K562 (cell line): ENCODE measurements around the gene IPO5. TPM values are rescaled to one million over a fixed set of nuclear protein-coding genes. Genes with fewer than 3 reads are reported as not detected.

Experiments used
- ATAC-seq: fragments of 200-7000 bp; cut with Tn5 transposase; 3 replicates; pipeline ENCODE4 v1.9.1; 2020; ENCODE audit warnings: moderate library complexity
- BruUV-seq: library from RNA; stranded (reverse); fragments of 400-500 nt; replicated peaks from 2 replicates; lab custom pipeline; 2021; lab: Mats Ljungman, UMichigan
- CTCF ChIA-PET: fragments of 300-600 bp; formaldehyde crosslinking; extraction: SDS; loops from one replicate; lab custom pipeline; 2021; ENCODE audit warnings: low intra/inter-chr PET ratio; lab: Yijun Ruan, JAX
- POLR2A ChIA-PET: fragments of 300-600, 350-650 bp; sonication (Branson Sonifier 250); formaldehyde crosslinking; extraction: SDS; loops from one replicate; lab custom pipeline; 2021; ENCODE audit warnings: antibody characterized with exemption, inconsistent platforms; lab: Yijun Ruan, JAX
- DNase-seq, 4 experiments: peaks; one replicate each; pipeline versions ENCODE4 v3.0.0 to v3.0.0-alpha.2; 2011 to 2018; ENCODE audit warnings: low spot score in 3 of 4, mixed read lengths in 3 of 4; ENCODE audit errors: extremely low read depth in 1 of 4
- FAIRE-seq: peaks from 2 replicates; lab custom pipeline; 2011; peaks lifted over from hg19 to GRCh38; lab: Jason Lieb, UNC
- H2AFZ ChIP-seq: 2 replicates; pipeline ENCODE4 v1.6.0; 2011; ENCODE audit warnings: low read depth, low read length, control low read depth, inconsistent platforms
- H3K27ac ChIP-seq: fragments of 200-600 bp; 3 replicates; pipeline ENCODE4 v1.8.0; 2011; ENCODE audit warnings: low read depth, mild to moderate bottlenecking, control low read depth, inconsistent platforms, low read length, moderate library complexity, mixed read lengths; ENCODE audit errors: extremely low read depth
- H3K27me3 ChIP-seq, 2 experiments: fragments of 300-600 bp in 1 of 2; 2 replicates in 1 of 2; 3 replicates in 1 of 2; pipeline versions ENCODE4 v1.6.0 to v1.8.0; 2011; ENCODE audit warnings: inconsistent platforms in 2 of 2, low read length in 2 of 2, mild to moderate bottlenecking in 1 of 2, mixed read lengths in 1 of 2, moderate library complexity in 1 of 2; ENCODE audit not compliant: control insufficient read depth in 2 of 2, insufficient read depth in 2 of 2
- H3K36me3 ChIP-seq: fragments of 300-600 bp; 3 replicates; pipeline ENCODE4 v1.8.0; 2011; ENCODE audit warnings: mild to moderate bottlenecking, low read length, inconsistent platforms; ENCODE audit not compliant: control insufficient read depth, insufficient read depth
- H3K4me1 ChIP-seq, 2 experiments: fragments of 200-600 bp in 1 of 2; replicated peaks in 1 of 2; 2 replicates in 1 of 2; 3 replicates in 1 of 2; pipeline versions ENCODE4 v1.5.1 to v1.8.0; 2011; ENCODE audit warnings: inconsistent platforms in 2 of 2, low read length in 2 of 2, mild to moderate bottlenecking in 1 of 2, mixed read lengths in 1 of 2, moderate library complexity in 1 of 2; ENCODE audit not compliant: control insufficient read depth in 2 of 2, insufficient read depth in 2 of 2
- H3K4me2 ChIP-seq: 2 replicates; pipeline ENCODE4 v1.6.1; 2011; ENCODE audit warnings: low read length, control low read depth, inconsistent platforms, mixed read lengths; ENCODE audit not compliant: insufficient read depth
- H3K4me3 ChIP-seq: fragments of 200-600 bp; sonication (generic), shearing (Covaris generic); 2 replicates; pipeline ENCODE4 v1.5.1; 2016; ENCODE audit warnings: control low read depth, inconsistent platforms
- H3K79me2 ChIP-seq: fragments of 200-600 bp; 3 replicates; pipeline ENCODE4 v1.8.0; 2011; ENCODE audit warnings: low read length, inconsistent platforms; ENCODE audit not compliant: control insufficient read depth, insufficient read depth
- H3K9ac ChIP-seq, 2 experiments: 2 replicates each; pipeline versions ENCODE4 v1.6.0 to v1.6.1; 2011; ENCODE audit warnings: low read depth in 2 of 2, low read length in 2 of 2, control low read depth in 1 of 2, inconsistent platforms in 1 of 2, mild to moderate bottlenecking in 1 of 2, mixed read lengths in 1 of 2; ENCODE audit not compliant: insufficient read depth in 1 of 2
- H3K9me1 ChIP-seq: one replicate; pipeline ENCODE4 v1.6.0; 2011; ENCODE audit warnings: inconsistent platforms, mild to moderate bottlenecking, low read length, moderate library complexity; ENCODE audit not compliant: control insufficient read depth, insufficient read depth
- H3K9me3 ChIP-seq: replicated peaks from 2 replicates; pipeline ENCODE4 v1.5.1; 2011; ENCODE audit warnings: low read depth, low read length, inconsistent platforms; ENCODE audit not compliant: control insufficient read depth, insufficient read depth
- H4K20me1 ChIP-seq: replicated peaks from 2 replicates; pipeline ENCODE4 v1.6.1; 2011; ENCODE audit warnings: low read length, inconsistent platforms, mixed read lengths; ENCODE audit not compliant: control insufficient read depth, insufficient read depth
- ETV6 ChIP-seq, 3 experiments: fragments of 150-350 bp in 1 of 3; sonication (generic) in 1 of 3; formaldehyde crosslinking in 1 of 3; IDR thresholded peaks; 2 replicates each; pipeline versions ENCODE4 v1.6.1 to v1.8.0; 2014 to 2022; ENCODE audit warnings: borderline replicate concordance in 2 of 3, low read depth in 2 of 3, antibody characterized with exemption in 1 of 3, low read length in 1 of 3, mild to moderate bottlenecking in 1 of 3, missing genetic modification reagents in 1 of 3
- EWSR1 ChIP-seq: fragments of 450-650 bp; IDR thresholded peaks from 2 replicates; pipeline ENCODE4 v1.6.1; 2018; ENCODE audit warnings: borderline replicate concordance, mild to moderate bottlenecking, low read depth, moderate library complexity; ENCODE audit not compliant: partially characterized antibody
- FOXK1 ChIP-seq: sonication (generic); formaldehyde crosslinking; IDR thresholded peaks from 2 replicates; pipeline ENCODE4 v1.8.0; 2022; ENCODE audit warnings: missing genetic modification reagents, mild to moderate bottlenecking, borderline replicate concordance
- KDM5B ChIP-seq: fragments of 200-600 bp; sonication (generic); IDR thresholded peaks from 2 replicates; pipeline ENCODE4 v1.6.1; 2012; ENCODE audit warnings: low read depth, mild to moderate bottlenecking, moderate library complexity, low read length, control low read depth, inconsistent platforms; ENCODE audit not compliant: insufficient replicate concordance
- L3MBTL2 ChIP-seq: fragments of 450-650 bp; IDR thresholded peaks from 2 replicates; pipeline ENCODE4 v1.6.1; 2016; ENCODE audit warnings: mild to moderate bottlenecking, moderate library complexity
- NRF1 ChIP-seq, 2 experiments: fragments of 450-650 bp; IDR thresholded peaks in 1 of 2; conservative IDR thresholded peaks in 1 of 2; 2 replicates each; pipeline ENCODE4 v1.6.1; 2014; ENCODE audit warnings: mild to moderate bottlenecking in 2 of 2
- RBM22 ChIP-seq: fragments of 200-400 bp; formaldehyde crosslinking; IDR thresholded peaks from 2 replicates; pipeline ENCODE4 v1.6.1; 2018; ENCODE audit warnings: low read length, low read depth; ENCODE audit not compliant: poor library complexity, severe bottlenecking
- TFAM ChIP-seq: fragments of 250-450 bp; sonication (Bioruptor Pico); conservative IDR thresholded peaks from 2 replicates; pipeline ENCODE4 v1.5.0; 2021; ENCODE audit warnings: mild to moderate bottlenecking, moderate library complexity
- ZNF384 ChIP-seq: IDR thresholded peaks from 2 replicates; pipeline ENCODE4 v1.6.1; 2012; ENCODE audit warnings: low read depth, low read length, improper control_type of control experiment
- WGBS: fragments of 100-300 bp; shearing (Covaris generic); methylation state at CpG from one replicate; pipeline ENCODE4 v1.1.6; 2016; ENCODE audit warnings: low coverage, mixed read lengths; ENCODE audit not compliant: insufficient coverage; ENCODE audit errors: missing lambda C conversion rate; 5-methylcytosine and 5-hydroxymethylcytosine counted together
- in situ Hi-C: fragments of 300-500 bp; cut with MboI; formaldehyde crosslinking; loops from 4 replicates; pipeline ENCODE4 v1.15.0; 2018; ENCODE audit warnings: inconsistent platforms, mixed read lengths
- intact Hi-C: fragments of 100-400 bp; cut with micrococcal nuclease; formaldehyde crosslinking; loops from 2 replicates; pipeline ENCODE4 v1.14.2; 2022
- polyA plus RNA-seq, 8 experiments: library from polyadenylated mRNA; depleted of rRNA in 4 of 8; stranded (reverse) in 5 of 8; unstranded in 3 of 8; fragments of >200 nt; fragmentation: Nextera tagmentation in 2 of 8; fragmentation: Illumina TruSeq in 1 of 8; extraction: Ambion mirVana in 2 of 8; extraction: Trizol in 1 of 8; gene quantifications; 2 replicates each; pipeline versions ENCODE4 v1.2.1 to v1.2.3, GENCODE V29; 2011 to 2014; ENCODE audit warnings: inconsistent platforms in 1 of 8, missing spikeins in 1 of 8
- total RNA-seq, 7 experiments: library from RNA; depleted of rRNA in 6 of 7; stranded (reverse); fragments of >200 nt in 6 of 7; fragmentation: Illumina TruSeq in 2 of 7; extraction: Trizol in 2 of 7; gene quantifications; 2 replicates each; pipeline versions ENCODE4 v1.2.1 to v1.2.3, GENCODE V29; 2011 to 2021; ENCODE audit warnings: low replicate concordance in 1 of 7
- TF ChIP-seq, protein P1 (sequence below): fragments of 150-350 bp; conservative IDR thresholded peaks from 2 replicates; pipeline ENCODE4 v1.6.1; 2014; ENCODE audit warnings: low read length
- TF ChIP-seq, protein P2 (sequence below): fragments of 450-650 bp; IDR thresholded peaks from 2 replicates; pipeline ENCODE4 v1.6.1; 2016; ENCODE audit warnings: low read depth

Gene IPO5
- total and polyA plus RNA-seq, 9 of the 15 experiments (the other 6 are each of a cell fraction or from before 2014, with no cell fraction given) = 45.8 to 206 (median 134) TPM

DNA sequence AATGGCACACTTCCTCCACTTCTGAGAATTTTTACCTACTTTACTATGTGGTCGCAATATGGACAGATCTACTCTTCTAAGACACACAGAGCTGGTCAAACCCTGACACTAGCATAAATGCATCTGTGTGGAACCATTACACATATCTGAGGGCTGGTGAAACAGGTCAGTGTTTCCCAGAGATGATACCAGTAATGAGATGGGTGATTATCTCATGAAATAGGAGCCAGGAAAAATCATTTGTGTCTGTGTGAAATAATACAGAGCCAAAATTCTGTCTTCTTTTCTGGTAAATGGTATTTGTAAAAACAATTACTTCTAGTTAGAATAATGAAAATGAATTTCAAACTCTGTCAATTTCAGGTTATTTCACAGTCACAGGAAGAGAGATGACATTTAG is 117.8 kb downstream of the IPO5 start:
- 0% methylated on average over 1 of the region's 1 CpG for WGBS
- intact Hi-C loops = no loop called here
- TF ChIP-seq NRF1 (conservative IDR thresholded peaks at IDR 0.05 in 1 of 2, IDR thresholded peaks at IDR 0.05 in 1 of 2) = no peak
- TF ChIP-seq KDM5B = no peak
- TF ChIP-seq RBM22 = no peak
- no peak for TF ChIP-seq TFAM
- TF ChIP-seq ZNF384 = no peak
- TF ChIP-seq, protein P1, sequence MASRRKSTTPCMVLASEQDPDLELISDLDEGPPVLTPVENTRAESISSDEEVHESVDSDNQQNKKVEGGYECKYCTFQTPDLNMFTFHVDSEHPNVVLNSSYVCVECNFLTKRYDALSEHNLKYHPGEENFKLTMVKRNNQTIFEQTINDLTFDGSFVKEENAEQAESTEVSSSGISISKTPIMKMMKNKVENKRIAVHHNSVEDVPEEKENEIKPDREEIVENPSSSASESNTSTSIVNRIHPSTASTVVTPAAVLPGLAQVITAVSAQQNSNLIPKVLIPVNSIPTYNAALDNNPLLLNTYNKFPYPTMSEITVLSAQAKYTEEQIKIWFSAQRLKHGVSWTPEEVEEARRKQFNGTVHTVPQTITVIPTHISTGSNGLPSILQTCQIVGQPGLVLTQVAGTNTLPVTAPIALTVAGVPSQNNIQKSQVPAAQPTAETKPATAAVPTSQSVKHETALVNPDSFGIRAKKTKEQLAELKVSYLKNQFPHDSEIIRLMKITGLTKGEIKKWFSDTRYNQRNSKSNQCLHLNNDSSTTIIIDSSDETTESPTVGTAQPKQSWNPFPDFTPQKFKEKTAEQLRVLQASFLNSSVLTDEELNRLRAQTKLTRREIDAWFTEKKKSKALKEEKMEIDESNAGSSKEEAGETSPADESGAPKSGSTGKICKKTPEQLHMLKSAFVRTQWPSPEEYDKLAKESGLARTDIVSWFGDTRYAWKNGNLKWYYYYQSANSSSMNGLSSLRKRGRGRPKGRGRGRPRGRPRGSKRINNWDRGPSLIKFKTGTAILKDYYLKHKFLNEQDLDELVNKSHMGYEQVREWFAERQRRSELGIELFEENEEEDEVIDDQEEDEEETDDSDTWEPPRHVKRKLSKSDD = no peak
- TF ChIP-seq EWSR1 = no peak
- TF ChIP-seq, protein P2, sequence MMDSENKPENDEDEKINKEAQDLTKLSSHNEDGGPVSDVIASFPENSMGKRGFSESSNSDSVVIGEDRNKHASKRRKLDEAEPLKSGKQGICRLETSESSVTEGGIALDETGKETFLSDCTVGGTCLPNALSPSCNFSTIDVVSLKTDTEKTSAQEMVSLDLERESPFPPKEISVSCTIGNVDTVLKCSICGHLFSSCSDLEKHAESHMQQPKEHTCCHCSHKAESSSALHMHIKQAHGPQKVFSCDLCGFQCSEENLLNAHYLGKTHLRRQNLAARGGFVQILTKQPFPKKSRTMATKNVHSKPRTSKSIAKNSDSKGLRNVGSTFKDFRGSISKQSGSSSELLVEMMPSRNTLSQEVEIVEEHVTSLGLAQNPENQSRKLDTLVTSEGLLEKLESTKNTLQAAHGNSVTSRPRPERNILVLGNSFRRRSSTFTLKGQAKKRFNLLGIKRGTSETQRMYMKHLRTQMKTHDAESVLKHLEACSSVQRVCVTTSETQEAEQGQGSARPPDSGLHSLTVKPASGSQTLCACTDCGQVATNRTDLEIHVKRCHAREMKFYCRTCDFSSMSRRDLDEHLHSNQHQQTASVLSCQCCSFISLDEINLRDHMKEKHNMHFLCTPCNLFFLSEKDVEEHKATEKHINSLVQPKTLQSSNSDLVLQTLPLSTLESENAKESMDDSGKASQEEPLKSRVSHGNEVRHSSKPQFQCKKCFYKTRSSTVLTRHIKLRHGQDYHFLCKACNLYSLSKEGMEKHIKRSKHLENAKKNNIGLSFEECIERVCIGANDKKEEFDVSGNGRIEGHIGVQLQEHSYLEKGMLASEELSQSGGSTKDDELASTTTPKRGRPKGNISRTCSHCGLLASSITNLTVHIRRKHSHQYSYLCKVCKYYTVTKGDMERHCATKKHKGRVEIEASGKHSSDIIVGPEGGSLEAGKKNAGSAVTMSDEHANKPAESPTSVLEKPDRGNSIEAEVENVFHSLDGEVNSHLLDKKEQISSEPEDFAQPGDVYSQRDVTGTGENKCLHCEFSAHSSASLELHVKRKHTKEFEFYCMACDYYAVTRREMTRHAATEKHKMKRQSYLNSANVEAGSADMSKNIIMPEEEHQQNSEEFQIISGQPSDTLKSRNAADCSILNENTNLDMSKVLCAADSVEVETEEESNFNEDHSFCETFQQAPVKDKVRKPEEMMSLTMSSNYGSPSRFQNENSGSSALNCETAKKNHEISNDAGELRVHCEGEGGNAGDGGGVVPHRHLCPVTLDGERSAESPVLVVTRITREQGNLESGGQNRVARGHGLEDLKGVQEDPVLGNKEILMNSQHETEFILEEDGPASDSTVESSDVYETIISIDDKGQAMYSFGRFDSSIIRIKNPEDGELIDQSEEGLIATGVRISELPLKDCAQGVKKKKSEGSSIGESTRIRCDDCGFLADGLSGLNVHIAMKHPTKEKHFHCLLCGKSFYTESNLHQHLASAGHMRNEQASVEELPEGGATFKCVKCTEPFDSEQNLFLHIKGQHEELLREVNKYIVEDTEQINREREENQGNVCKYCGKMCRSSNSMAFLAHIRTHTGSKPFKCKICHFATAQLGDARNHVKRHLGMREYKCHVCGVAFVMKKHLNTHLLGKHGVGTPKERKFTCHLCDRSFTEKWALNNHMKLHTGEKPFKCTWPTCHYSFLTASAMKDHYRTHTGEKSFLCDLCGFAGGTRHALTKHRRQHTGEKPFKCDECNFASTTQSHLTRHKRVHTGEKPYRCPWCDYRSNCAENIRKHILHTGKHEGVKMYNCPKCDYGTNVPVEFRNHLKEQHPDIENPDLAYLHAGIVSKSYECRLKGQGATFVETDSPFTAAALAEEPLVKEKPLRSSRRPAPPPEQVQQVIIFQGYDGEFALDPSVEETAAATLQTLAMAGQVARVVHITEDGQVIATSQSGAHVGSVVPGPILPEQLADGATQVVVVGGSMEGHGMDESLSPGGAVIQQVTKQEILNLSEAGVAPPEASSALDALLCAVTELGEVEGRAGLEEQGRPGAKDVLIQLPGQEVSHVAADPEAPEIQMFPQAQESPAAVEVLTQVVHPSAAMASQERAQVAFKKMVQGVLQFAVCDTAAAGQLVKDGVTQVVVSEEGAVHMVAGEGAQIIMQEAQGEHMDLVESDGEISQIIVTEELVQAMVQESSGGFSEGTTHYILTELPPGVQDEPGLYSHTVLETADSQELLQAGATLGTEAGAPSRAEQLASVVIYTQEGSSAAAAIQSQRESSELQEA = no peak
- TF ChIP-seq L3MBTL2 = no peak
- TF ChIP-seq ETV6 (IDR thresholded peaks at IDR 0.05; ENCODE audit: borderline replicate concordance in 1 of 2, low read depth in 2 of 2, low read length in 1 of 2) = no peak
- TF ChIP-seq ETV6 (CRISPR knock-in tag; IDR thresholded peaks at IDR 0.05; ENCODE audit: borderline replicate concordance) = no peak
- TF ChIP-seq FOXK1 (CRISPR knock-in tag) = no peak

More for the DNA sequence above, 117.8 kb downstream of the IPO5 start:
- no peaks in the 10 kb centered on the region; a peak in 3 of 5 replicates for H3K27me3 ChIP-seq
- in situ Hi-C loops = no loop called here
- H3K79me2 ChIP-seq = no peaks in the 10 kb centered on the region
- H3K9me1 ChIP-seq = no peaks in the 10 kb centered on the region
- no peak overlapping the region for H2AFZ ChIP-seq
- H4K20me1 ChIP-seq = no peaks in the 10 kb centered on the region
- H3K9ac ChIP-seq = no peak overlapping the region
- ATAC-seq = no peak
- FAIRE-seq = no peak
- no peak overlapping the region for H3K4me3 ChIP-seq
- no peaks in the 10 kb centered on the region for H3K9me3 ChIP-seq
- DNase-seq = no peak
- no peaks in the 10 kb centered on the region for H3K36me3 ChIP-seq
- no peak overlapping the region for H3K4me2 ChIP-seq
- H3K27ac ChIP-seq = no peak overlapping the region
- CTCF ChIA-PET = no interaction called here
- no peaks in the 10 kb centered on the region for H3K4me1 ChIP-seq
- POLR2A ChIA-PET = no interaction called here
- no TSS peak for BruUV-seq
